Right cardiac atrium (tissue), 5 donors: Measurements from ENCODE around the gene GNAS-AS1. TPM values are rescaled to one million over a fixed set of nuclear protein-coding genes. Genes with fewer than 3 reads are reported as not detected.
"Not testable (repeated sequence)": the region's sequence is repeated elsewhere in the genome, so short reads cannot be mapped to it uniquely, and the experiment has no call there.

Experiments used
- ATAC-seq, 2 donors: fragments of 200-7000 bp; cut with Tn5 transposase; one replicate each; pipeline versions ENCODE4 v1.8.0 to v1.9.1; 2020; ENCODE audit warnings: moderate library complexity in 2 of 2, mild to moderate bottlenecking in 1 of 2
- DNase-seq, 3 donors: peaks; one replicate each; pipeline ENCODE4 v3.0.0-alpha.2; 2020
- H3K27ac ChIP-seq: one replicate; pipeline ENCODE4 v1.5.1; 2013; ENCODE audit warnings: mild to moderate bottlenecking, low read length, control low read depth, moderate library complexity
- H3K27me3 ChIP-seq: one replicate; pipeline ENCODE4 v1.6.1; 2013; ENCODE audit not compliant: control insufficient read depth, insufficient read depth
- H3K4me1 ChIP-seq: one replicate; pipeline ENCODE4 v1.6.1; 2013; ENCODE audit warnings: low read length; ENCODE audit not compliant: control insufficient read depth, insufficient read depth
- H3K4me3 ChIP-seq: one replicate; pipeline ENCODE4 v1.5.1; 2013; ENCODE audit warnings: low read length, control low read depth
- H3K9me3 ChIP-seq: one replicate; pipeline ENCODE4 v1.6.1; 2013; ENCODE audit warnings: low read length; ENCODE audit not compliant: control insufficient read depth
- WGBS: extraction: QIAGEN DNeasy Blood & Tissue Kit; methylation state at CpG from one replicate; pipeline ENCODE4 v1.1.7; 2013; 5-methylcytosine and 5-hydroxymethylcytosine counted together
- intact Hi-C, 4 donors: fragments of 100-400 bp; cut with DNase I; formaldehyde crosslinking; loops; one replicate each; pipeline versions ENCODE4 v1.11.0 to v1.14.0; 2022 to 2023
- polyA plus RNA-seq: library from polyadenylated mRNA; stranded (reverse); fragments of 200-250 nt; gene quantifications from one replicate; pipeline ENCODE4 v1.2.3, GENCODE V29; 2013
- total RNA-seq, 4 donors: library from RNA; stranded (reverse); fragmentation: NEBNext Ultra II Directional; extraction: Animal tissue kit (Norgen Biotek cat#: 25700); gene quantifications; one replicate each; pipeline ENCODE4 v1.2.1, GENCODE V29; 2021
- donor health status: healthy with polysubstance abuse.
- donor health status: DM: no; HTN: yes; CAD: no.
- donor health status: DM: no; HTN: no; CAD: no.
- donor health status: DM: no; HTN: yes; CAD: no; lungs with severe emphysema.
- donor health status: DM: yes; HTN: yes; CAD: no.

GNAS-AS1 gene
- total and polyA plus RNA-seq, 5 donors, result 0.32 to 0.74 (median 0.50) TPM

- H3K27me3 ChIP-seq, result no peaks in the 10 kb centered on the region
- H3K27ac ChIP-seq, result no peak overlapping the region
- H3K9me3 ChIP-seq, result no peaks in the 10 kb centered on the region
- peaks cover 4% of the 10 kb centered on the region for H3K4me1 ChIP-seq
- DNase-seq, result no peak
- intact Hi-C loops, result loop anchor here in 2 of 4 donors (10.0 kb wide), 2 partner anchors 79 to 189 kb away; no protein-coding TSS in a partner anchor
- WGBS, result 87% methylated on average over 10 of the region's 10 CpGs
- ATAC-seq, result no peak
- no peak overlapping the region for H3K4me3 ChIP-seq
Measured at GRCh38 chr20:58833921-58834320, 16.8 kb downstream of the GNAS-AS1 start.

- intact Hi-C loops, result loop anchor here in 2 of 4 donors (10.0 kb wide), 2 partner anchors 78 to 188 kb away; no protein-coding TSS in a partner anchor
- no peak for ATAC-seq
Measured at GRCh38 chr20:58832457-58832856, 18.2 kb downstream of the GNAS-AS1 start.

GRCh38 chr20:58829531-58829941 lies 21.2 kb downstream of the GNAS-AS1 start:
- no peak overlapping the region for H3K4me3 ChIP-seq
- H3K27me3 ChIP-seq, result no peaks in the 10 kb centered on the region
- 68% methylated on average over 6 of the region's 6 CpGs for WGBS
- peaks cover 4% of the 10 kb centered on the region for H3K4me1 ChIP-seq
- DNase-seq (no peak), ATAC-seq (peak; percentile 86 to 88)
- no peak overlapping the region for H3K27ac ChIP-seq
- H3K9me3 ChIP-seq, result no peaks in the 10 kb centered on the region
- intact Hi-C loops, result no loop called here

More at GRCh38 chr20:58832457-58832856, 18.2 kb downstream of the GNAS-AS1 start:
- Histone ChIP-seq H3K27me3 (no peaks in the 10 kb centered on the region), H3K27ac (no peak overlapping the region), H3K4me3 (no peak overlapping the region), H3K4me1 (peaks cover 4% of the 10 kb centered on the region), H3K9me3 (no peaks in the 10 kb centered on the region)
- no peak for DNase-seq
- 62% methylated on average over 4 of the region's 4 CpGs for WGBS

GRCh38 chr20:58828804-58829203 lies 21.9 kb downstream of the GNAS-AS1 start:
- H3K4me3 ChIP-seq, ATAC-seq, H3K9me3 ChIP-seq, DNase-seq, H3K4me1 ChIP-seq, H3K27me3 ChIP-seq, H3K27ac ChIP-seq, intact Hi-C loops: not testable (repeated sequence)
- WGBS, result 100% methylated on average over 4 of the region's 5 CpGs

GRCh38 chr20:58828136-58828535 lies 22.6 kb downstream of the GNAS-AS1 start:
- Histone ChIP-seq H3K4me1 (peaks cover 4% of the 10 kb centered on the region), H3K4me3 (no peak overlapping the region), H3K9me3 (no peaks in the 10 kb centered on the region), H3K27ac (no peak overlapping the region), H3K27me3 (no peaks in the 10 kb centered on the region)
- ATAC-seq (no peak), DNase-seq (no peak)
- intact Hi-C loops, result no loop called here
- WGBS, result 68% methylated on average over 2 of the region's 2 CpGs

- intact Hi-C loops, result no loop called here
- Histone ChIP-seq H3K27me3 (no peaks in the 10 kb centered on the region), H3K4me1 (peaks cover 4% of the 10 kb centered on the region), H3K4me3 (no peak overlapping the region), H3K27ac (no peak overlapping the region), H3K9me3 (no peaks in the 10 kb centered on the region)
- DNase-seq (no peak), ATAC-seq (no peak)
- 90% methylated on average over 5 of the region's 5 CpGs for whole genome bisulfite sequencing
Measured at GRCh38 chr20:58826271-58826670, 24.4 kb downstream of the GNAS-AS1 start.

- Histone ChIP-seq H3K27me3 (no peaks in the 10 kb centered on the region), H3K4me3 (no peak overlapping the region), H3K4me1 (peaks cover 4% of the 10 kb centered on the region), H3K27ac (no peak overlapping the region), H3K9me3 (no peaks in the 10 kb centered on the region)
- DNase-seq, result no peak
- intact Hi-C loops, result no loop called here
- WGBS, result 94% methylated on average over 6 of the region's 6 CpGs
- no peak for ATAC-seq
Measured at GRCh38 chr20:58825450-58825849, 25.3 kb downstream of the GNAS-AS1 start.

- Histone ChIP-seq H3K27me3 (no peaks in the 10 kb centered on the region), H3K4me1 (peaks cover 4% of the 10 kb centered on the region), H3K27ac (no peak overlapping the region), H3K9me3 (no peaks in the 10 kb centered on the region), H3K4me3 (no peak overlapping the region)
- no peak for DNase-seq
- intact Hi-C loops, result no loop called here
- no peak for ATAC-seq
- WGBS, result 82% methylated on average over 8 of the region's 8 CpGs
Measured at GRCh38 chr20:58824843-58825242, 25.9 kb downstream of the GNAS-AS1 start.

- intact Hi-C loops, result no loop called here
- no peak for ATAC-seq
- WGBS, result 91% methylated on average over 26 of the region's 26 CpGs
- no peak for DNase-seq
- Histone ChIP-seq H3K27me3 (no peaks in the 10 kb centered on the region), H3K4me3 (no peak overlapping the region), H3K9me3 (no peaks in the 10 kb centered on the region), H3K27ac (no peak overlapping the region), H3K4me1 (no peaks in the 10 kb centered on the region)
Measured at GRCh38 chr20:58822748-58823730, 27.7 kb downstream of the GNAS-AS1 start.

GRCh38 chr20:58822149-58822548 lies 28.6 kb downstream of the GNAS-AS1 start:
- ATAC-seq (no peak), DNase-seq (no peak)
- intact Hi-C loops, result no loop called here
- Histone ChIP-seq H3K9me3 (no peaks in the 10 kb centered on the region), H3K27me3 (no peaks in the 10 kb centered on the region), H3K4me3 (no peak overlapping the region), H3K4me1 (no peaks in the 10 kb centered on the region), H3K27ac (no peak overlapping the region)
- WGBS, result 82% methylated on average over 8 of the region's 8 CpGs

GRCh38 chr20:58820515-58820914 lies 30.2 kb downstream of the GNAS-AS1 start:
- H3K4me1 ChIP-seq, H3K4me3 ChIP-seq, DNase-seq, H3K27me3 ChIP-seq, H3K27ac ChIP-seq, H3K9me3 ChIP-seq, intact Hi-C loops, ATAC-seq: not testable (repeated sequence)
- WGBS, result 85% methylated on average over 6 of the region's 6 CpGs
